ENCODE results near the gene RGS19. TPM values are rescaled to one million over a fixed set of nuclear protein-coding genes. Genes with fewer than 3 reads are reported as not detected.
A peak's percentile ranks its signal among the peaks of the same experiment; 100 is the strongest.

The RGS19 gene
- total and polyA plus RNA-seq, 8 donors: 3.2 to 11.9 (median 5.7) TPM

DNA sequence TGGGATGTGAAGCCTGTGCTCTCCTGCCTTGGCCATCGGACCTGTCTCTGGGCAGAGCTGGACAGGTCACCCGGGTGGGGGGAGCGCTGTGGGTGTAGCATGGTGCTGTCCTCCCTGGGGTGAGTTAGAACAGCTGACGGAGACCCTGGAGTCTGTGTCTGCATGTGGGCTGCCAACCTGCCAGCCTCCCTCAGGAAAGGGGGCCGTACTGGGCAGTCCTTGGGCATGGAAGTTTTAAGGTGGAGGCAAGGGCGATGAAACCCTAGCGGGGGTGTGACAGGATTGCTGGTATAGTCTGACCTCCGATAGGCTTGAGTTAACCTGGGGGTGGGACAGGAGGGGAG, 32.3 kb downstream of the RGS19 start:
- no peaks in the 10 kb centered on the region for H3K36me3 ChIP-seq
- no peaks in the 10 kb centered on the region for H3K4me1 ChIP-seq
- no peak overlapping the region for H3K27ac ChIP-seq
- WGBS, 2 donors: 62 to 70% methylated on average over 8 of the region's 8 CpGs
- no peak overlapping the region for H3K4me3 ChIP-seq
- peaks cover 0 to 7% (median 3%) of the 10 kb centered on the region in 4 donors for H3K27me3 ChIP-seq
- TF ChIP-seq, protein P1, sequence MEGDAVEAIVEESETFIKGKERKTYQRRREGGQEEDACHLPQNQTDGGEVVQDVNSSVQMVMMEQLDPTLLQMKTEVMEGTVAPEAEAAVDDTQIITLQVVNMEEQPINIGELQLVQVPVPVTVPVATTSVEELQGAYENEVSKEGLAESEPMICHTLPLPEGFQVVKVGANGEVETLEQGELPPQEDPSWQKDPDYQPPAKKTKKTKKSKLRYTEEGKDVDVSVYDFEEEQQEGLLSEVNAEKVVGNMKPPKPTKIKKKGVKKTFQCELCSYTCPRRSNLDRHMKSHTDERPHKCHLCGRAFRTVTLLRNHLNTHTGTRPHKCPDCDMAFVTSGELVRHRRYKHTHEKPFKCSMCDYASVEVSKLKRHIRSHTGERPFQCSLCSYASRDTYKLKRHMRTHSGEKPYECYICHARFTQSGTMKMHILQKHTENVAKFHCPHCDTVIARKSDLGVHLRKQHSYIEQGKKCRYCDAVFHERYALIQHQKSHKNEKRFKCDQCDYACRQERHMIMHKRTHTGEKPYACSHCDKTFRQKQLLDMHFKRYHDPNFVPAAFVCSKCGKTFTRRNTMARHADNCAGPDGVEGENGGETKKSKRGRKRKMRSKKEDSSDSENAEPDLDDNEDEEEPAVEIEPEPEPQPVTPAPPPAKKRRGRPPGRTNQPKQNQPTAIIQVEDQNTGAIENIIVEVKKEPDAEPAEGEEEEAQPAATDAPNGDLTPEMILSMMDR (IDR thresholded peaks at IDR 0.05): no peak
- DNase-seq (no peak), FAIRE-seq (no peak), ATAC-seq (no peak)
- intact Hi-C loops (cut with DNase I): no loop called here
- no peaks in the 10 kb centered on the region for H3K9me3 ChIP-seq

DNA sequence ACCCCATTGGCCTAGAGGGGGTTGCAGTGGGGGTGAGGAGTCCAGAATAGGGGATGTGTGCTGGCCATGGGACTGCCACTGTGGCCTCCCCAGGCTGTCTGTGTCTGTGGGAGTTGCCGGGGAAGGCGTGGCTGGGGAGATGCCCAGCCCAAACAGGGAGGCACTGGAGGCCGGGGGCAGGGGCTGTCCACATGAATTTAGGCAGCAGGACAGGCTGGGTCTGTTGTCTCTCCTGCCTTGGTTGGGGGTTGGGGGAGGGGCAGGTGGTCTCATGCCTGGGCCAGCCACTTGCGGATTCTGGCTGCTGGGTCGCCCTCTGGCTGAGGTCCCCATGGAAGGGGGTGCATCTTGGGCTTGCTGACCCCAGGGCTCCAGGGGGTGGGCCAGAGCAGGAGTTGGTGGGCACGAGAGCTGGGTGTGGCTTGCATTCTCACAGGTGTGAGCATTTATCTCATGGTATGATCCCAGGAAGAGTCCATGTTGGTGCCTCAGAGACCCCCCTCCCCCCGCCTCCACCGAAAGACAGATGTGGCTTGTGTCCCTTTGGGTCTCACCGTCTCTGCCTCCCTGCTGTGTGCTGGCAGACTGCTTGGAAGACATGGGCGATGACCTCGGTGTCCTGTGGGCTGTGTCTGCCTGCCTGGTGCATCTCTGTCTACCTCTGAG, 33.8 kb downstream of the RGS19 start:
- Histone ChIP-seq H3K36me3 (no peaks in the 10 kb centered on the region), H3K27me3 (peaks cover 0 to 7% (median 3%) of the 10 kb centered on the region in 4 donors), H3K4me1 (no peaks in the 10 kb centered on the region), H3K27ac (no peak overlapping the region), H3K4me3 (no peak overlapping the region), H3K9me3 (no peaks in the 10 kb centered on the region)
- intact Hi-C loops (cut with DNase I): no loop called here
- no peak for ATAC-seq
- DNase-seq: no peak
- TF ChIP-seq, protein P1 (IDR thresholded peaks at IDR 0.05): no peak
- WGBS, 2 donors: 41 to 64% methylated on average over 9 to 11 of the region's 11 CpGs
- FAIRE-seq: no peak

DNA sequence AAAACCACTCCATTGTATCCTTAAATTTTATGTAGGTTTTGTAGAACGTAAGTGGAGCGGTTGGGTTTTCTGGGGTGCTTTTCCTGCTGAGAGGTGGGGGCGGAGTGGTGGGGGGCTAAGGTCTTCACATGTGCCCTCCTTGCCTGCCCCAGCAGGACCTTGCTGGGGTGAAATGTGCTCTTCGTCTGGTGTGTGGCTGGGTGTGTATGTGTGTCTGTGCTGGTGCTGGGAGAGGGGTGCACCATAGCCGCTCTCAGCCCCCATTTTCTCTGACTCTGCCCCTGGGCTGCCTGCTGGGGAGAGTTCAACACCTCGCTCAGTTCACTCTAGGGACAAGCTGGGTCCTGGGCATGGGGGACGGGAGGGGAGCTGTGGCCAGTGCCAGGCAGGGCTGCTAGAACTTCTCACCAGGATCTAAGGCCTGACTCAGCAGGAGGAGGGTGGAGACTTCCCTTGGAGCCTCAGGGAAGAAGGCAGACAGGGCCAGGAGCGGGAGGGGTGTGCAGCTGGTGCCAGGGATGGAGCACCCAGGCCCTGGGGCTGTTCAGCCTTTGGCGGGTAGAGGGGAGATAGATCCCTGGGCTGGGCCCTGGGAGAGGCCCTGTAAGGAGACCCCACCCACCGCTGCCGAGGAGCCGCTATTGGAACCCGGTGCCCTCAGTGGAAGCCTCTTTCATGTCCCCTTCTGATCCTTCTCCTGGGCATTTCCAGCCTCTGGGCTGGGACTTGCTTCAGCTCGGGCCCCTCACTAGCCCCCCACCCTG, 34.7 kb downstream of the RGS19 start:
- no peaks in the 10 kb centered on the region for H3K36me3 ChIP-seq
- H3K27ac ChIP-seq: no peak overlapping the region
- peaks cover 0 to 7% (median 3%) of the 10 kb centered on the region in 4 donors for H3K27me3 ChIP-seq
- peaks cover 0 to under 1% (median 0%) of the 10 kb centered on the region in 3 donors for H3K4me1 ChIP-seq
- DNase-seq (no peak), FAIRE-seq (no peak), ATAC-seq (peak in 1 of 4 donors; percentile 9)
- intact Hi-C loops (cut with DNase I): no loop called here
- TF ChIP-seq, protein P1 (IDR thresholded peaks at IDR 0.05): no peak
- H3K9me3 ChIP-seq: no peaks in the 10 kb centered on the region
- 65 to 70% methylated on average over 14 of the region's 14 CpGs for WGBS, 2 donors
- H3K4me3 ChIP-seq: no peak overlapping the region

DNA sequence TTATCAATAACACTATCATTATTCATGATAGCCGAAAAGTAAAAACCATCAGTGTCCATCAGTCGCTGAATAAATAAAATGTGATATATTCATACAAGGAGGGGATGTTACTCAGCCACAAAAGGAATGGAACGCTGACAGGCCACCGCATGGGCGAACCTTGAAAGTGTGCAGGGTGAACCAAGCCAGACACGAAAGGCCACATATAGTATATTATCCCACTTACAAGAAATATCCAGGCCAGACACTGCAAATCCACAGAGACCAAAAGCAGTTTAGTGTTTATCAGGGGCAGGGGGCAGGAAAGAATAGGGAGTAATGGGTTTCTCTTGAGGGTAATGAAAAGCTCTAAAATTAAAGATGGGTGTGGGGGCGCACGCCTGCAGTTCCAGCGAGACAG, 35.5 kb downstream of the RGS19 start:
- ATAC-seq (no peak), DNase-seq (no peak), FAIRE-seq (no peak)
- Histone ChIP-seq H3K4me1 (peaks cover 0 to 5% (median 0%) of the 10 kb centered on the region in 3 donors), H3K27me3 (peaks cover 0 to 7% (median 3%) of the 10 kb centered on the region in 4 donors), H3K36me3 (no peaks in the 10 kb centered on the region), H3K4me3 (no peak overlapping the region), H3K9me3 (no peaks in the 10 kb centered on the region), H3K27ac (no peak overlapping the region)
- WGBS, 2 donors: 84 to 88% methylated on average over 9 of the region's 9 CpGs
- intact Hi-C loops (cut with DNase I): no loop called here
- TF ChIP-seq, protein P1 (IDR thresholded peaks at IDR 0.05): no peak
